CD4-positive, alpha-beta T cell treated with Interleukin-17A for 4 hours (primary cell): ENCODE measurements around the gene TDRD3.

ENCODE experiments used
- DNase-seq: peaks from one replicate; pipeline ENCODE4 v3.0.0-alpha.2; 2020; ENCODE audit warnings: mixed read lengths

The TDRD3 gene

DNA sequence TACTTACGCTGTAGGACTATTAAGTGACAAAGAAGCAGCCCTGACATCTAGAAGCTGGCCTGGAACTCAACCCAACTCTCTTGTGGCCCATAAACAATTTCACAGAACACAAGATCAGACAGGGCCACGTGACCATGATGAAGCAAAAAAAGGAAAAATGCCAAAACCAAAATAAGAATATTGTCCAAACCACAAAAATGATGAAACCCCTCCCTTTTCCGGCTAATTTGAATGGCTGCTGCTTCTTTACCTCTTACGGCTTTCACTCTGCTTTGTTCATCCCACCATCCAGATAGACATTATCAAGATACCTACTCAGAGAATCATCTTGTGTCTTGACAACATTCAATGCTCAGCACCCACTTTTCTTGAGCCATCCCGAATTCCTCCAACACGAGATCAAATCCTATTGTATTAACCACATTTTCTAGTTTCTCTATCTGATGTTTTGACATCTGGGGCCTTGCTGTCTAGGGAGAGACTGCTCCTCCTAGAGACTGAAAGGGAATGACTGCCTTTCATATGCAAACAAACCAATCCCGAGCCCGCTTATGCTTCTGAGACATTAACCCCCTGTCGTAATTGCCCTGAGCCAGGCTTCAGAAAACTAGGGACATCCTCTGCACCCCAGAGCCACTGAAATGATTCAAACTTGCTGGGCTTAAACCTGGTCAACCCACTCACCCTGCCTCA lies 186.3 kb downstream of the TDRD3 start:
- no peak for DNase-seq

DNA sequence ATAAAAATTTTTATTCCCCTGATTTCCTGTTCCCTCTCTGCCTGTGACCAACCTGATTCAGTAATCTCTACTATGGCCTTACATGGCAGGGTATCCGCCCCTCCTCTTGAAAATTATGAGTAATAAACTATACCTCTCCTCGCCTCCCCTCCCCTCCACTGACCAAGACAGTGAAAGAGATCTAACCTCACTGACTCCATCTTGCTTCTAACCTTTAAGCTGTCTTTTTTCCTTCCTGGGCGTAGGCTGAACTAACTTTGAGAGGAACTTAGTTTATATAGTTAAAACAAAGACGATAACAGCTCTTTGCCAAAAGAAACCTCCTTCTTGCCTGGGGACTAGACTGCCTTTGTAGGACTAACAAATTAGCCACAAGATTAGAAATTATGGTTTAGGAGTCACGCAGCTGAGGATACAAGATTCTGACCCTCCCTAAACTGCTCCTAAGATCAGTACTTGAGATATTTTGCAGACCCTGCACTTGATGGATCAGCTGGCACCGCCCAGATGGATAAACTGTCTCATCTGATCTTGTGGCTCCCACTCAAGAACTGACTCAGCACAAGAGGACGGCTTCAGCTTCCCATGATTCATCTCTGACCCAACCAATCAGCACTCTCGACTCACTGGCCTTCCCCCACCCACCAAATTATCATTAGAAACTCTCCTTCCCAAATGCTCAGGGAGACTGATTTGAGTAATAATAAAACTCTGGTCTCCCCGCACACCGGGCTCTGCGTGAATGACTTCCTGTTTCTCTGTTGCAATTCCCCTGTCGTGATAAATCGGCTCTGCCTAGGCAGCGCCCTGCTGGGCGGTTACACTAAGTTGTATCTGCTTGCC lies 187.1 kb downstream of the TDRD3 start:
- no peak for DNase-seq

DNA sequence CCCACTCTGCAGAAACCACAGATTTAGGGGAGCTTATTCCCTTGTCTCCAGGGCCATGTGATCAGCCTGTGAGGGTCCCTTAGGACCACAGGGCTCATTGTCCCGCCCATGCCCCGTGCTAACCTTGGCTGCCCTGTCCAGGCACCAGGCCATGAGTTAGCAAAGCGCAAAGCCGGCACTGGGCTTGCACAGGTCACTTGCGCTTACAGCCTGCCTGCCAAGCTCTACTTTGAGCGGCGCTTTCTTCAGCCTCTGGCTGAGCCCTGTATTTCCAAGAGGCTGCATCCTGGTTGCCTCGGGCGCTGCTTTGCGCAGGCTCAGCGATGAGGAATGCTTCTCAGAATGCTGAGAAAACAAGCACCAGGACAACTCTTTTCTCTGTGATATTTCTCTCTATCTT lies 188.0 kb downstream of the TDRD3 start:
- DNase-seq: no peak

DNA sequence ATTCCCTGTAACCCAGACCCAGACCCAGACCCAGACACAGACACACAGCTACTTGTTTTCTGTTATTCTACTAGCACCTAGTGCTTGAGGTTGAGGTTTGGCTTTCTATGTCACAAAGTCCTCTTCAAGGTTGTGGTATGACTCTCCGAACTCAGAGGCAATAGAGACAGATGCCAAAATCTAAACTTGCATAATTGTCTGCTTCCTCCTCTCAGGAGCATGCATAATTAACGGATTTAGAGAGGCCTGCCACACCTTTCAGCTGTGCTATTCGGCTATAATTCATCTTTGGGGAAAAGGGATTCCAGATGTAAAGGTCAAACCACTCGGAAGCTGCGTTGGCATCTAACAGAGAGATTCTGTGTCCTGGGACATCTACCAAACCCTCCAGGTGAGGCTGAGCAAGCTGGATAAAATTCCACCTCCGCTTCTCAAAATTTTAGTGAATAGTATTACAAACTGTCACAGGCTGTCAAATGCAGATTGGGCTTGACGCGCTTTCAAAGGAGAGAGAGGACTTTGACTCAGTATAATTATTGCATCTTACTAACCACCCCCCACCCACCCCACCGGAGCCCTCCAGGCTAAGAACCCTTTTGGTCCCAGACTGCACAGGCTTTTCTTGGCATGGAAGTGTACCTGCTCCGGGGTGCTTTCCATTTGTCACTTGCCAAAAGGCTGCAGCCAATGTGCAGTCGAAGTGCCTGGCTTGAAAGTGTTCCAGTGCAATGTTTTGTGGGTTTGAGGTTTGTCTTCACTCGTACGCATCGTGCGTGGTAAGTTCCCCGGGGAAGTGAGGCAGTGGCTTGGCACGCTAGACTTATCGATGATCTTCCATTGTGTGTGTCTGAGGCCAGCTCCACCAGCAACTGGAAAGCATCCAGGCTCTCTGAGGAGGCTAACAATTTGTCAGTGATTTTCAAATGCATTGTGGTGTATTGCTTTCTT lies 194.1 kb downstream of the TDRD3 start:
- no peak for DNase-seq

DNA sequence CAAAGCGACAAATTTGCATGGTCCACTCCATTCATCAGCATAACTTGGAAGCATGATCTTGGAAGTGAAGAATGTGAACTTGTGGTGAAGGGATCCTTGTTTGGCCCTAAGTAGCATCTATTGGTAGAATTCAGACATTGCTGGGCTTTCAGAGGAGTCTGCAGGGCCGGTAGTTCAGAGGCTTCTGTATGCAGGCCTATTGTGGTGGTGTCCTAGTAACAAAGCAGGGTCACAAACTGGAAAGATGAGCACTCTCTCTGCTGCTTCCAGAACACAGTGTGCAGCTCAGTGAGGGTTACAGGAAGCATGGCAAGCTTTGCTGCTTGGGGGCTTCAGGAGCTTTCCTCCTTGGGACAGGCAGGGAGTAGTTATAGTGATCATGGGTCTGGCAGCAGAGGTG lies 206.0 kb downstream of the TDRD3 start:
- DNase-seq: no peak

DNA sequence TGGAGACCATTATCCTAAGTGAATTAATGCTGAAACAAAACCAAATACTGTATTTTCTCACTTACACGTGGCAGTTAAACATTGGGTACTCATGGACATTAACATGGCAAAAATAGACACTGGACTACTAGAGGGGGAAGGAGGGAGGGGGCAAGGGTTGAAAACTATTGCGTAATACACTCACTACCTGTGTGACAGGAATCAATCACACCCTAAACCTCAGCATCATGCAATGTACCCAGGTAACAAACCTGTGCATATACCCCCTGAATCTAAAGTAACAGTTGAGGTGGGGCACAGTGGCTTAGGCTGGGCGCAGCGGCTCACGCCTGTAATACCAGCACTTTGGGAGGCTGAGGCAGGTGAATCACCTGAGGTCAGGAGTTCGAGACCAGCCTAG lies 207.0 kb downstream of the TDRD3 start:
- no peak for DNase-seq

DNA sequence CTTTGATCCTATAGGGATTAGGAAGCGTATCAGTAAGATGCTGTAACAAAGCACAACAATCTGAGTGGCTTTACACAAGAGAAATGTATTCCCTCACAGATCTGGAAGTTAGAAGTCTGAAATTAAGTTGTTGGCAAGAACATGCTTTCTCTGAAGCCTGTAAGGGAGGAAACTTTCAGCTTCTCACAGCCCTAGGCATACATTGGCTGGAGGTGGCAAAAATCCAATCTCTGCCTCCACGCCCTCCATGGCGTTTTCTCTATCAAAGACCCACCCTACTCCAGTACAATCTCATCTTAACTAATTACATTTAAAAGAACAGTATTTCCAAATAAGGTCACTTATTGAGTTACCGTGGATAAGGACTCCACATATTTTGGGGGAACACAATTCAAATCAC lies 211.9 kb downstream of the TDRD3 start:
- no peak for DNase-seq

DNA sequence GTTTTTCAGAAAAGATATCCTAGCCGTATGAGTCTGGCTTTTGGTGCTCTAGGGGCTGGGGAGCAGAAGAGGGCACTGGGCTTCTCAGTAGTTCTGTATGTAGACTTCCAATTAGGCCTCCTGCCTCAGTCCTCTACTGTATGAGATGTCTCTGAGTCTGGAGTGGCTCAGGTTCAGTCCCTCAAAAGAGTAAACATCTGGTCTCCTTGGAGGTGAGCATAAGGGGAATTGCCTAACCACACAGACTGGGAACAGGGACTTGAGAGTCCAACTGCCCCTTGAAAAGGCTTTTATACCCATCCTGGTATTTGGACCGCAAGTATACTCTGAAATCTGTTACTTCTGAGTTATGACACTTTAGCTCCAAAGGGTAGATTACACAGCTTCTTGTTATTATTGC lies 214.5 kb downstream of the TDRD3 start:
- DNase-seq: no peak

DNA sequence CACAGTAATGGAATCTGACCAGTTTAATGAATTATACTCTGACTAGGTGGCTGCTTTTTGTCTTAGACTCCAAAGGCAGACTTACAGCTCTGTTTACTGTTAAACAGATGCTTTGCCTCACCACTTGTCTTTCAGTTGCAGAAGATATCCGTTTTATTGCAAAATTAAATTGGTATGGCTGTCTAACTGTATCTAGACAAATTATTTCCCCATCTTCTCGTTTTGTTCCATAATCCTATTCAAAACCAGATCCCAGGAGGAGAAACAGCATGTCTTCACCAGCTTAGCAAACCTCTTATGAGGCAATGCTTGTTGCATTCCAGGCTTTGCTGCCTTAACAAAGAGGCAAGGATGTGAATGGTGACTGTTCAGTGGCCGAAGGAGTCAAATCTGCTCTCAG lies 215.6 kb downstream of the TDRD3 start:
- no peak for DNase-seq

DNA sequence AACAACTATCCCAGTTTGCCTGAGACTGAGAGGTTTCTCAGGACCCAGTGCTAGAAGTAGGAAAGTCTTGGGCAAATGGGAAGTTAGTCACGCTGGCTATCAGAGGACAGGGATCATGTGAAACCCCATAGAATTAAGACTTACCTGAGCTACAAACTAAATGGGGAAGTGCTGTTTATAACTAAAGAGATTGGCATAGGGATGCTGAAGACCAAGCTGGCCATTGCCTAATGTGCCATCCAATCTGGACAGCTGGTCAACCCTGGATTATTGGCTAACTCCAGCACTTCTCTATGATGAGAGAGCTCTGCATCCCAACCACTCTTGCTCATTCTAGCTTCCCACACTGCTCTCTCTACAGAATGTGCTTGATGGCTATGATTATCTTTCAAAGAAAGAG lies 216.1 kb downstream of the TDRD3 start:
- no peak for DNase-seq

DNA sequence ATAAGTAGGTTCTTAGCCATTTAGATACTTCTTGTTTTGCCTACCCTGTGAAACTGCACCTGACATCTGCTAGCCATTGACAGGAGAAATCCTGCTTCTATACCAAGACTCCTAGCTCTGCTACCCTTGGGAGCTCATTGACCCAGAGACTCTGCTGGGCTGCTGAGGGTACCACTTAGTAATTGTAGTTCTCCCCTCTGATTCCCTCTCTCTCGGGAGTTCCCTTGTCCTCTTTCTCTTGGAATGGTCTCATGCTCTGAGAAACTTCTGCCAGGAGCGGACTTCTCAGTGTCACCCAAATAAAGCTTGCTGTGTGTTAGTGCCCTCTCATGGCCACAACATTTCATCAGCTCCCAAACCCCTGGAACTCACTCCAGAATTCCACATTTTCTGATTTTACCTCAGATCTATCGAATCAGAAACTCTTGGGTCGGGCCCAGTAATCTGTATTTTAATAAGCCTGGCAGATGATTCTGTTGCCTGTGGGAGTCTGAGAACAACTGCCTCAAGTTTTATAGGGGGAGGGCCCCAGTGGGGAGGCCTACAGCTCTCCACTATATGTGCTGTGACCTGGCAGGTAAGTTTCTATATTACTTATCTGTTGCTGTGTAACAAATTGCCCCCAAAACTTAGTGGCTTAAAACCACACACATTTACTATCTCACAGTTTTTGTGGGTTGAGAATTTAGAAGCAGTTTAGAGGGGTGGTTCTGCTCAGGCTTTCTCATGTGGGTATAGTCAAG lies 221.1 kb downstream of the TDRD3 start:
- no peak for DNase-seq

DNA sequence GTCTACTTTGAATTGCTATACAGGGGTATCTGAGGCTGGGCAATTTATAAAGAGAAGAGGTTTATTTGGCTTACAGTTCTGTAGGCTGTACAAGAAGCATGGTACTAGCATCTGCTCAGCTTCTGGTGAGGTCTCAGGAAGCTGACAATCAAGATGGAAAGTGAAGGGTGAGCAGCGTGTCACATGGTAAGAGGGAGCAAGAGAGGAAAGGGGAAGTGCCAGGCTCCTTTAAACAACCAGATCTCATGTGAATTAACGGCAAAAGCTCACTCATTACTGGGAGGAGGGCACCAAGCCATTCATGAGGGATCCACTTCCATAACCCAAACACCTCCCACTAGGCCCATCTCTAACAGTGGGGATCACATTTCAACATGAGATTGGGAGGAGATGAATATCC lies 222.4 kb downstream of the TDRD3 start:
- DNase-seq: no peak

DNA sequence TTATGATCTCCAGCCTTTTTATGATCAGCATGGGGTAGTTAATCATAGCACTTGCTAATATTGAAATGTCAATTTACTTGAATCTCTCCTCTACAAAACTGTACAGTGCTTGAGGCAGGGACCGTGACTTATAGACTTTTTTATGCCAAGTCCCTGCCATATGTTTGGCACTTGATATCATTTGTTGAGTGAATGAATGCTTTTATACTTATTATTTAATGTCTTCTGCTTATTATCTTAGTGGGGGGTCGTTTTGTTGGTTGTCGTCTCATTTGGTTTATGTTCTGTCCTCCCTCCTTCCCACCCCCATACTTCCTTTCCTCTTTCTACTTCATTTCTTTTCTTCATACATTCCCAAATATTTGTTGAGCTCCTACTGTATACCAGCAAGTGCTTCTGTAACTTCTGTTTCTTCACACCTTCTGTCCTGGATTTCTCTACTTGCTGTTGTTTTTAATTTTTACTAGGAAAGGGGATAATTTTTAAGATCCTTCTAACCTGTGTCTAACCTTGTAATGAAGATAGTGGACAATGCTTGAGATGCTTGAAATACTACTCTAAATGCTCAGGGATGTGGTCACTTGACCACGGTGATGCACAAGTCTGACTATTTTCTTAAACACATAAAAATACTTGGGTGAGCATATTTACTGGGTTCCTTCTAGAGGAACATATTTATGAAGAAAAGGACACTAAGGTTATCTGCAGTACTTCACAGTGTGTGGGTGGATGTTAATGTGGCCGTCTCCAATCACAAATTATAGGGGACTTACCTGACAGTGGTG lies 223.8 kb downstream of the TDRD3 start:
- DNase-seq: no peak

DNA sequence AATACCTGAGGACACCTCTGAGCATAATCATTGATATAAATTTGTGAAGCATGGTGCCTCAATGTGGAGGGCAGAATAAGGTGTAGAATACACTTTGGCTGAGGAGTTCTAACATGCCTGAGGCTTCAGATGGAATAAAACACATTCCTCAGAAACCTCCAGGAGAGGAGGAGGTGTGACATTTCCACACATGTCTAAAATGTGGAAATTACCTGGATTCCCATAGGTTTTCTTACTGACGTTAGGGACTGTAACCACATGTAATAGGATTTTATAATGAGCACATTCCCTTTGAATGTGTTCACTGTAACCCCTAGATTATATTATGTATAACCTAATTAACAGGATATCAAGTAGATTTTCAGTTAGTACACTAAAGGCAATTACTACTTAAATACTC lies 226.1 kb downstream of the TDRD3 start:
- no peak for DNase-seq
